Fibroblast of lung (primary cell): Measurements from ENCODE around the gene CCIN. TPM values are rescaled to one million over a fixed set of nuclear protein-coding genes. Genes with fewer than 3 reads are reported as not detected.

Source experiments
- DNase-seq, 2 donors: peaks; one replicate each; pipeline versions ENCODE4 v3.0.0 to v3.0.0-alpha.2; 2010; ENCODE audit warnings: low read depth in 2 of 2
- H2AFZ ChIP-seq: 2 replicates; pipeline ENCODE4 v1.5.1; 2012; ENCODE audit warnings: low read length, control low read depth, inconsistent platforms
- H3K27ac ChIP-seq: 2 replicates; pipeline ENCODE4 v1.5.1; 2011; ENCODE audit warnings: low read length, control low read depth; ENCODE audit not compliant: insufficient read depth
- H3K27me3 ChIP-seq: 2 replicates; pipeline ENCODE4 v1.5.1; 2011; ENCODE audit warnings: mild to moderate bottlenecking, low read length; ENCODE audit not compliant: control insufficient read depth, insufficient read depth
- H3K36me3 ChIP-seq: 2 replicates; pipeline ENCODE4 v1.5.1; 2011; ENCODE audit warnings: low read length; ENCODE audit not compliant: control insufficient read depth, insufficient read depth
- H3K4me1 ChIP-seq: 2 replicates; pipeline ENCODE4 v1.5.1; 2011; ENCODE audit warnings: low read length; ENCODE audit not compliant: control insufficient read depth, insufficient read depth; ENCODE audit errors: extremely low read depth
- H3K4me2 ChIP-seq: 2 replicates; pipeline ENCODE4 v1.5.1; 2011; ENCODE audit warnings: low read length, control low read depth; ENCODE audit not compliant: insufficient read depth; ENCODE audit errors: extremely low read depth
- H3K4me3 ChIP-seq, 4 experiments: fragments of 200-600 bp in 1 of 4; sonication (generic) in 1 of 4; replicated peaks in 1 of 4; 2 replicates each; pipeline ENCODE4 v1.5.1; 2011 to 2016; ENCODE audit warnings: low read length in 4 of 4, low read depth in 3 of 4, mild to moderate bottlenecking in 3 of 4, control low read depth in 2 of 4, inconsistent platforms in 1 of 4, mixed read lengths in 1 of 4; ENCODE audit not compliant: insufficient read depth in 1 of 4; ENCODE audit errors: control extremely low read depth in 1 of 4
- H3K79me2 ChIP-seq: 2 replicates; pipeline ENCODE4 v1.5.1; 2012; ENCODE audit warnings: mild to moderate bottlenecking, low read length, inconsistent platforms; ENCODE audit not compliant: control insufficient read depth, insufficient read depth
- H3K9ac ChIP-seq: 2 replicates; pipeline ENCODE4 v1.5.1; 2011; ENCODE audit warnings: mild to moderate bottlenecking, low read length, control low read depth; ENCODE audit not compliant: insufficient read depth
- H3K9me3 ChIP-seq: 2 replicates; pipeline ENCODE4 v1.5.1; 2012; ENCODE audit warnings: low read depth, low read length; ENCODE audit not compliant: control insufficient read depth, insufficient read depth
- H4K20me1 ChIP-seq: 2 replicates; pipeline ENCODE4 v1.5.1; 2011; ENCODE audit warnings: low read length; ENCODE audit not compliant: control insufficient read depth, insufficient read depth; ENCODE audit errors: extremely low read depth
- EZH2 ChIP-seq: IDR thresholded peaks from 2 replicates; pipeline ENCODE4 v1.5.1; 2012; ENCODE audit warnings: low read length, control low read depth, mild to moderate bottlenecking; ENCODE audit errors: missing control alignments
- polyA plus RNA-seq, 2 donors: library from polyadenylated mRNA; depleted of rRNA in 1 of 2; stranded (reverse) in 1 of 2; unstranded in 1 of 2; fragments of >200 nt; gene quantifications; 2 replicates each; pipeline ENCODE4 v1.2.1, GENCODE V29; 2011 to 2012; ENCODE audit warnings: missing spikeins in 1 of 2
- total RNA-seq: library from RNA; depleted of rRNA; stranded (reverse); fragments of >200 nt; gene quantifications from 2 replicates; pipeline ENCODE4 v1.2.1, GENCODE V29; 2014
- TF ChIP-seq, protein P1 (sequence below), 2 donors: IDR thresholded peaks in 1 of 2; conservative IDR thresholded peaks in 1 of 2; 1 replicate in 1 of 2; 2 replicates in 1 of 2; pipeline ENCODE4 v1.5.1; 2011 to 2012; ENCODE audit warnings: low read length in 2 of 2, control low read depth in 1 of 2, inconsistent platforms in 1 of 2, low read depth in 1 of 2, mild to moderate bottlenecking in 1 of 2

CCIN gene
- total and polyA plus RNA-seq, 2 donors (not counting 1 experiment from before 2014, with no cell fraction given) = 0.40 to 1.3 TPM

- no peaks in the 10 kb centered on the region for H3K27me3 ChIP-seq
- H3K9me3 ChIP-seq = no peaks in the 10 kb centered on the region
- no peaks in the 10 kb centered on the region for H4K20me1 ChIP-seq
- H3K79me2 ChIP-seq = no peaks in the 10 kb centered on the region
- no peak overlapping the region for H3K4me3 ChIP-seq
- H2AFZ ChIP-seq = no peak overlapping the region
- TF ChIP-seq, protein P1, sequence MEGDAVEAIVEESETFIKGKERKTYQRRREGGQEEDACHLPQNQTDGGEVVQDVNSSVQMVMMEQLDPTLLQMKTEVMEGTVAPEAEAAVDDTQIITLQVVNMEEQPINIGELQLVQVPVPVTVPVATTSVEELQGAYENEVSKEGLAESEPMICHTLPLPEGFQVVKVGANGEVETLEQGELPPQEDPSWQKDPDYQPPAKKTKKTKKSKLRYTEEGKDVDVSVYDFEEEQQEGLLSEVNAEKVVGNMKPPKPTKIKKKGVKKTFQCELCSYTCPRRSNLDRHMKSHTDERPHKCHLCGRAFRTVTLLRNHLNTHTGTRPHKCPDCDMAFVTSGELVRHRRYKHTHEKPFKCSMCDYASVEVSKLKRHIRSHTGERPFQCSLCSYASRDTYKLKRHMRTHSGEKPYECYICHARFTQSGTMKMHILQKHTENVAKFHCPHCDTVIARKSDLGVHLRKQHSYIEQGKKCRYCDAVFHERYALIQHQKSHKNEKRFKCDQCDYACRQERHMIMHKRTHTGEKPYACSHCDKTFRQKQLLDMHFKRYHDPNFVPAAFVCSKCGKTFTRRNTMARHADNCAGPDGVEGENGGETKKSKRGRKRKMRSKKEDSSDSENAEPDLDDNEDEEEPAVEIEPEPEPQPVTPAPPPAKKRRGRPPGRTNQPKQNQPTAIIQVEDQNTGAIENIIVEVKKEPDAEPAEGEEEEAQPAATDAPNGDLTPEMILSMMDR (conservative IDR thresholded peaks at IDR 0.05 in 1 of 2, IDR thresholded peaks at IDR 0.05 in 1 of 2; ENCODE audit: low read depth in 1 of 2, low read length in 2 of 2) = no peak
- TF ChIP-seq EZH2 = no peak
- H3K4me1 ChIP-seq = peaks cover 20% of the 10 kb centered on the region
- no peak overlapping the region for H3K9ac ChIP-seq
- no peak overlapping the region for H3K4me2 ChIP-seq
- no peak overlapping the region for H3K27ac ChIP-seq
- H3K36me3 ChIP-seq = peaks cover 4% of the 10 kb centered on the region
- no peak for DNase-seq
Measured at GRCh38 chr9:36144309-36145232, 24.6 kb upstream of the CCIN start.

DNA sequence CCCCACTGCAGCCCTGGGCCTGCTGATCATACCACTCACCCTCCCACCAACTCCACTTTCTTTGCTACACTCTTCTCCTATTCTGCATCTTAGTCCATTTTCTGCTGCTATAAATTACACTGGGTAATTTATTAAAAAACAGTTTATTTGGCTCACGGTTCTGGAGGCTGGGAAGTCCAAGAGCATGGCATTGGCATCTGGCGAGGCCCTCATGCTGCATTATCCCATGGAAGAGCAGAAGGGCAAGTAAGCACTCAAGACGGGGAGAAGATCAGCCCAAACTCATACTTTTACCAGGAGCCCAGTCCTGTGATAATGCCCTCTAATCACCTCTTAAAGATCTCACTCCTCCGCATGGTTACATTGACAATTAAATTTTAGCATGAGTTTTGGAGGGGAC, 23.2 kb upstream of the CCIN start:
- no peaks in the 10 kb centered on the region for H4K20me1 ChIP-seq
- H3K4me1 ChIP-seq = peaks cover 20% of the 10 kb centered on the region
- no peak for DNase-seq
- no peak overlapping the region for H3K4me2 ChIP-seq
- H3K27ac ChIP-seq = no peak overlapping the region
- no peaks in the 10 kb centered on the region for H3K79me2 ChIP-seq
- H3K4me3 ChIP-seq = no peak overlapping the region
- H3K27me3 ChIP-seq = no peaks in the 10 kb centered on the region
- peaks cover 4% of the 10 kb centered on the region for H3K36me3 ChIP-seq
- no peak overlapping the region for H3K9ac ChIP-seq
- H2AFZ ChIP-seq = no peak overlapping the region
- TF ChIP-seq, protein P1 (conservative IDR thresholded peaks at IDR 0.05 in 1 of 2, IDR thresholded peaks at IDR 0.05 in 1 of 2; ENCODE audit: low read depth in 1 of 2, low read length in 2 of 2) = no peak
- no peak for TF ChIP-seq EZH2
- no peaks in the 10 kb centered on the region for H3K9me3 ChIP-seq

DNA sequence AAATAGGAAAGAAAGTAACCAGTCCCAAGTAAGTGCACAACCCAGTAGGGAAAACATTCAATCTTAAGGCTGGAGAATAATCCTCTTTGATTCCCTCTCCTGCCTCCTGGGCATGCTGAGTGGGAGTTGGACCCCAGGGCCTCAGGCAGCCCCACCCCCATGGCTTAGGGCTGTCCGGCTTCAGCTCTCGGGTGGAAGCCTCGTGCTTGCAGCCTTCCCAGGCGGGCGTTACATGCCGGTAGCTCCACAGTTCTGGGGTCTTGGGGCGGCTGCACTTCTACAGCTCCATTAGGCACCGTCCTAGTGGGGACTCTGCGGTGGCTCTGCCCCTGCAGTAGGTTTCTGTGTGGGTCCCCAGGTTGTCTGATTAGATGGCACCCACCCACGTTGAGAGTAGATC, 22.5 kb upstream of the CCIN start:
- peaks cover 20% of the 10 kb centered on the region for H3K4me1 ChIP-seq
- H3K9me3 ChIP-seq = no peaks in the 10 kb centered on the region
- no peaks in the 10 kb centered on the region for H3K27me3 ChIP-seq
- no peak for DNase-seq
- peaks cover 4% of the 10 kb centered on the region for H3K36me3 ChIP-seq
- no peak overlapping the region for H3K4me3 ChIP-seq
- no peak overlapping the region for H3K27ac ChIP-seq
- no peak overlapping the region for H2AFZ ChIP-seq
- no peak overlapping the region for H3K9ac ChIP-seq
- no peaks in the 10 kb centered on the region for H4K20me1 ChIP-seq
- H3K79me2 ChIP-seq = no peaks in the 10 kb centered on the region
- TF ChIP-seq EZH2 = no peak
- TF ChIP-seq, protein P1 (conservative IDR thresholded peaks at IDR 0.05 in 1 of 2, IDR thresholded peaks at IDR 0.05 in 1 of 2; ENCODE audit: low read depth in 1 of 2, low read length in 2 of 2) = no peak
- H3K4me2 ChIP-seq = no peak overlapping the region
